HG02981 (cell line): ENCODE results near the gene SLCO1B1.

Source experiments
- ATAC-seq: cut with Tn5 transposase; IDR thresholded peaks from one replicate; pipeline ENCODE4 v1.9.1; 2021; ENCODE audit warnings: mild to moderate bottlenecking, moderate library complexity; ENCODE audit not compliant: unreplicated experiment

Gene SLCO1B1

GRCh38 chr12:21219206-21219605 is 88.2 kb downstream of the SLCO1B1 start:
- ATAC-seq, result no peak

- ATAC-seq, result no peak
Observed at GRCh38 chr12:21220266-21220665, 89.3 kb downstream of the SLCO1B1 start.

GRCh38 chr12:21221072-21221471 is 90.1 kb downstream of the SLCO1B1 start:
- no peak for ATAC-seq

- ATAC-seq, result no peak
Observed at GRCh38 chr12:21221778-21222177, 90.8 kb downstream of the SLCO1B1 start.

GRCh38 chr12:21223930-21224329 is 92.9 kb downstream of the SLCO1B1 start:
- ATAC-seq, result no peak

GRCh38 chr12:21234395-21234794 is 103.4 kb downstream of the SLCO1B1 start:
- ATAC-seq, result no peak

- no peak for ATAC-seq
Observed at GRCh38 chr12:21239866-21240265, 108.9 kb downstream of the SLCO1B1 start.

GRCh38 chr12:21248679-21249078 is 117.7 kb downstream of the SLCO1B1 start:
- peak; percentile 50 for ATAC-seq

GRCh38 chr12:21252070-21252469 is 121.1 kb downstream of the SLCO1B1 start:
- no peak for ATAC-seq

- ATAC-seq, result no peak
Observed at GRCh38 chr12:21257172-21257571, 126.2 kb downstream of the SLCO1B1 start.

- no peak for ATAC-seq
Observed at GRCh38 chr12:21264232-21264631, 133.2 kb downstream of the SLCO1B1 start.

GRCh38 chr12:21265932-21266331 is 134.9 kb downstream of the SLCO1B1 start:
- no peak for ATAC-seq

GRCh38 chr12:21276826-21277225 is 145.8 kb downstream of the SLCO1B1 start:
- ATAC-seq, result no peak
